Fibroblast of the conjunctiva (primary cell): ENCODE data around the gene CAPZB.
"Not testable (repeated sequence)": the region's sequence is repeated elsewhere in the genome, so short reads cannot be mapped to it uniquely, and the experiment has no call there.

Source experiments
- DNase-seq: peaks from one replicate; pipeline ENCODE4 v3.0.0-alpha.2; 2010; ENCODE audit warnings: low read depth

CAPZB gene

GRCh38 chr1:19485362-19486187, at the start of gene CAPZB:
CAPZB (minus strand) TSS chr1:19485539; CDS start chr1:19485438, 101 bp downstream.
- peak; percentile 71 for DNase-seq

- DNase-seq = no peak
Measured at GRCh38 chr1:19534281-19534680, 48.9 kb upstream of the CAPZB start.

GRCh38 chr1:19533626-19534025, 48.3 kb upstream of the CAPZB start:
- DNase-seq = no peak

GRCh38 chr1:19532519-19532918, 47.2 kb upstream of the CAPZB start:
- DNase-seq = no peak

GRCh38 chr1:19529664-19530063, 44.3 kb upstream of the CAPZB start:
- DNase-seq = no peak

GRCh38 chr1:19528438-19528837, 43.1 kb upstream of the CAPZB start:
- no peak for DNase-seq

GRCh38 chr1:19525607-19526545, 40.5 kb upstream of the CAPZB start:
- DNase-seq = no peak

- DNase-seq = no peak
Measured at GRCh38 chr1:19524791-19525190, 39.5 kb upstream of the CAPZB start.

GRCh38 chr1:19522570-19522969, 37.2 kb upstream of the CAPZB start:
- DNase-seq = not testable (repeated sequence)

- DNase-seq = no peak
Measured at GRCh38 chr1:19521411-19521810, 36.1 kb upstream of the CAPZB start.

GRCh38 chr1:19517017-19517416, 31.7 kb upstream of the CAPZB start:
- no peak for DNase-seq

GRCh38 chr1:19515201-19515600, 29.9 kb upstream of the CAPZB start:
- no peak for DNase-seq

- peak; percentile 57 for DNase-seq
Measured at GRCh38 chr1:19514391-19514831, 29.1 kb upstream of the CAPZB start.

- DNase-seq = no peak
Measured at GRCh38 chr1:19512545-19512944, 27.2 kb upstream of the CAPZB start.

GRCh38 chr1:19511116-19511515, 25.8 kb upstream of the CAPZB start:
- no peak for DNase-seq

GRCh38 chr1:19509647-19510046, 24.3 kb upstream of the CAPZB start:
- DNase-seq = not testable (repeated sequence)

- DNase-seq = no peak
Measured at GRCh38 chr1:19507516-19507915, 22.2 kb upstream of the CAPZB start.

GRCh38 chr1:19505693-19506457, 20.5 kb upstream of the CAPZB start:
- no peak for DNase-seq

GRCh38 chr1:19504796-19505692, 19.7 kb upstream of the CAPZB start:
- DNase-seq = peak; percentile 63

- DNase-seq = not testable (repeated sequence)
Measured at GRCh38 chr1:19502284-19502683, 16.9 kb upstream of the CAPZB start.

- not testable (repeated sequence) for DNase-seq
Measured at GRCh38 chr1:19499887-19500286, 14.5 kb upstream of the CAPZB start.
